BLaER1 (cell line): Measurements from ENCODE around the gene BMP6.

Experiments used
- H3K27ac ChIP-seq: shearing (Covaris generic); formaldehyde crosslinking; 2 replicates; pipeline ENCODE4 v1.8.1; 2022
- H3K27me3 ChIP-seq: shearing (Covaris generic); formaldehyde crosslinking; 2 replicates; pipeline ENCODE4 v1.8.1; 2022
- H3K36me3 ChIP-seq: shearing (Covaris generic); formaldehyde crosslinking; 2 replicates; pipeline ENCODE4 v1.8.1; 2022
- H3K4me1 ChIP-seq: shearing (Covaris generic); formaldehyde crosslinking; 2 replicates; pipeline ENCODE4 v1.8.1; 2022
- H3K4me2 ChIP-seq: shearing (Covaris generic); formaldehyde crosslinking; 2 replicates; pipeline ENCODE4 v1.8.1; 2022
- H3K4me3 ChIP-seq: shearing (Covaris generic); formaldehyde crosslinking; 2 replicates; pipeline ENCODE4 v1.8.1; 2022
- H3K9ac ChIP-seq: shearing (Covaris generic); formaldehyde crosslinking; 2 replicates; pipeline ENCODE4 v1.8.1; 2022
- H3K9me3 ChIP-seq: shearing (Covaris generic); formaldehyde crosslinking; 2 replicates; pipeline ENCODE4 v1.8.1; 2022
- H4K20me1 ChIP-seq: shearing (Covaris generic); formaldehyde crosslinking; 2 replicates; pipeline ENCODE4 v1.8.1; 2022
- Cebpa-rat ChIP-seq: shearing (Covaris generic); IDR thresholded peaks from 2 replicates; pipeline ENCODE4 v1.8.1; 2022

The BMP6 gene

DNA sequence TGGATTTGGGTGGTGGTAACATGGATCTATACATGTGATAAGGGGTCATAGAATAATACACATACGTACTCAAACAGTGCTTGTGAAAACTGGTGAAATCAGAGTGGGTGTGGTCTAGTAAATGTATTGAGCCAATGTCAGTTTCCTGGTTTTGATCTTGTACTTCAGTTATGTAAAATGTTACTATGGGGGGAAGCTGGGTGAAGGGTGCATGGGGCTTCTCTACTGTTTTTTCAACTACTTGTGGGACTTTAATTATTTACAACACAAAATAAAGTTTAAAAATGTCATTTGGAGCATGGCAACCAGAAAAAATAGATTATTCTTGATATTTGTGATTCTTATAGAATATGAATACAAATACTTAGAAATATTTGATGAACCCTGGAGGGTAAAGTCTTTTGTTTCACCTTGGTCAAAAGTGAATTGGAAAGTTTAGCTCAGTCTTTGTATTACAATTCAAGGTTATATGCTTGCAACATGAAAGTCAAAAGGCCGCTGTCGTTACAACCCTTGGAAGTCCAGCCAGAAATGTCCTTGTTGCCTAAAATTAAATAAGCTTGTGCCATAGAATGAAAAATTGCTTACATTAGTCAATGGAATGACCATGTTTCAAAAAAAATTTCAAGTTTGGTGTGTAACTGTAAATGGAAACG, 110.6 kb downstream of the BMP6 start:
- TF ChIP-seq Cebpa-rat = no peak

DNA sequence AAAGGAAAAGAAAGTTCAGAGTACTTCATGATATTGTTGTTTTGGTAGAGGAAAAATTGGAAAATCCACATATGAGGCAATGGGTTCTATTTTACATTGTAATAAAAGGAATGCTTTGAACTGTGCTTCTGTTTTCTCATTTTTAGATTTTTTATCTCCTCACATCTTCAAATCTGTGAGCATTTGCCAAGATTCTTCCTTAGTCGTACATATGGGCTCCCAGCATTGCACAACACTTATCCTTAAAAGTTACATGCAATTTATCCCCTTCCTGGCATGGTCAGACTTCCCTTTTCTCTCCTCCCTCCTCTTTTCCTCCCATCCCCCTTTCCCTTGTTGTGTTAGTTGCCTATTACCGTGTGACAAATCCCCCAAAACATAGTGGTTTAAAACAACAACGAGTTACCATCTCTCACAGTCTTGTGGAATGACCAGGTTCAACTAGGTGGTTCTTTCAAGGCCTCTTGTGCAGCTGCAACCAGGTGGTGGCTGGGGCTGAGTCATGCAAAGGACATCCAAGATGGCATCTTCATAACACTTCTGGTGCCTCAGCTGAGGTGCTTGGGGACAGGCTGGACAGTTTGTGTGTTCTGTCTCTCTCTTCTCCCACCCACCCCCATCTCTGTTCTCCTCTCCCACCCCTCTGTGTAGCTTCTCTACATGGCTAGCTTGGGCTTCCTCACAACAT, 116.0 kb downstream of the BMP6 start:
- Histone ChIP-seq H3K4me3 (no peak overlapping the region), H3K9ac (no peak overlapping the region), H3K27ac (no peak overlapping the region), H3K4me2 (no peak overlapping the region), H4K20me1 (no peaks in the 10 kb centered on the region), H3K36me3 (no peaks in the 10 kb centered on the region), H3K4me1 (no peaks in the 10 kb centered on the region), H3K9me3 (no peaks in the 10 kb centered on the region), H3K27me3 (no peaks in the 10 kb centered on the region)
- TF ChIP-seq Cebpa-rat = no peak

More for the DNA sequence above, 110.6 kb downstream of the BMP6 start:
- Histone ChIP-seq H3K27ac (no peak overlapping the region), H3K4me1 (no peaks in the 10 kb centered on the region), H3K9ac (no peak overlapping the region), H3K4me2 (no peak overlapping the region), H4K20me1 (no peaks in the 10 kb centered on the region), H3K36me3 (no peaks in the 10 kb centered on the region), H3K9me3 (no peaks in the 10 kb centered on the region), H3K4me3 (no peak overlapping the region), H3K27me3 (no peaks in the 10 kb centered on the region)

DNA sequence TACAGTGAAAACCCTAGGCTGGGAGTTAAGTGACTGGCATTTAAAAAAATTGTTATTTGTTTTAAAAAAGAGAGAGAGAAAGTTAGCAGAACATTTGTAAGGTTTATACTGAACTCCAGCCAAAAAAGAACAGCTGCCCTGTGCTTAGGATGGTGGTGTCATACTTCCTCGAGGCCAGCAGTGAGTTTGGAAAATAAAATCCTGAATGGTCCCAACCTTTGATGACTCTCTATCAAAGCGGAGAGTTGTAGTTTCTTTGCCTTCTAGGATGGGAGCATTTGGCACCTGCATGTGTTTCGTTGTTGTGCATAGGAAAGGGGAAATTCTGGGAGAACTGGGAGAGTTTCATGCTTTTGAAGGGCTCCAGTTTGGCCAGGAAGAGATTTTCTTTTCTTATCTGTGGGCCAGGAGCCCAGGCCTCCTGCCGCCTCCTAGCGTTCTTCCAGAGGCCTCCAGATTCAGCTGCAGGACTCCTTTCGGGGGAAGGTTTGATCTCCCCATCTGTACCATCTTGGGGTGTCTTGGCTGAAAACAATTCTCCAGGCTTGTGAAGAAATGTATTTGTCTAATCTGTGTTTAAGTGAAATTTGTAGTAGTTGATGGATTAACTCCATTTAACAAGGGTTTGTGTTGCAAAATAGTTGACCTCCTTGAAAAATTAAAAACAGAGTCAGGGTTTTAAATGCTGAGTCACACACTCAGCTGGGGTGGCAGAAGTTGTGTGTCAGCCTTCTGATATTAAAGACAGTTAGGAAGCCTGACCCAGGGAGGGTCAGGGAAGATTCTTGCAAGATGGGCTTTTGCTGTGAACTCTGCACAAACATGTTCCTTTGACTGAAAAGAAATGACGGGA, 121.3 kb downstream of the BMP6 start:
- Histone ChIP-seq H3K4me2 (no peak overlapping the region), H4K20me1 (no peaks in the 10 kb centered on the region), H3K9ac (no peak overlapping the region), H3K27ac (no peak overlapping the region), H3K4me3 (no peak overlapping the region), H3K36me3 (no peaks in the 10 kb centered on the region), H3K9me3 (peaks cover 14% of the 10 kb centered on the region), H3K27me3 (no peaks in the 10 kb centered on the region), H3K4me1 (no peaks in the 10 kb centered on the region)
- no peak for TF ChIP-seq Cebpa-rat

DNA sequence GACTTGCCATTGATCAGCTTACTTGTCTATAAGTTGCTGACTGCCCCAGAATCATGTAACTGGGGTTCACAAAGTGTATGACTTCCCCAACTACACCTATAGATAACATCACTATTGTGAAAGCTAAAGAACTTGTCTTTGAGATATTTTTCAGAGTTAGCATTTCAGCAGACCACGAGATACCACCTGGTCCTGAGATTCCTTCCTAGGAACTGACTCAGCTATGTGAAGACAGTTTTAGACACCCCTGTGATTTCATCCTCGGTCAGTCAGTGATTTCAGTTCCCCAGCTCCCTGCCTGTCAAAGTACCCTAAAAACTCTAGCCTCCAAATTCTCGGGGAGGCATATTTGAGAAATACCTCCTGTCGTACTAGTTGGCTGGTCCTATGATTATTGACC, 122.3 kb downstream of the BMP6 start:
- no peaks in the 10 kb centered on the region for H3K4me1 ChIP-seq
- no peak overlapping the region for H3K4me3 ChIP-seq
- no peak overlapping the region for H3K9ac ChIP-seq
- no peaks in the 10 kb centered on the region for H3K27me3 ChIP-seq
- no peaks in the 10 kb centered on the region for H4K20me1 ChIP-seq
- peaks cover 24% of the 10 kb centered on the region for H3K9me3 ChIP-seq
- no peak overlapping the region for H3K27ac ChIP-seq
- no peaks in the 10 kb centered on the region for H3K36me3 ChIP-seq
- H3K4me2 ChIP-seq = no peak overlapping the region
- TF ChIP-seq Cebpa-rat = no peak

DNA sequence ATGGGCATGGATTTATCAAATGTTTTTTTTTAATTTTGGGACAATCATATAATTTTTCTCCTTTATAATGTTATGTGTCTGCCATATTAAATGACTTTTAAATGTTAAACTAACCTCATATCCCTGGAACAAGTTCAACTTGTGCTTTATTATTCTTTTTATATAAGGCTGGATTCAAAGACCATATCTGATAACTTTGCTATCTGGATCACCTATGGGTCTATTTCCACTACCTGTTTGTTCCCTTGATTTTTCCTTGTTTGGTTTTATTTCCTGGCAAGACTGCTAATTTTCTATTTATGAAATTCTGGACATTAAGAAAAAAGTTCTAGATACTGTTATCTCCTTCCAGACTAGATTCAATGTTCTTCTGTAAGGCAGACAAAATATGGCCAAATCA, 125.9 kb downstream of the BMP6 start:
- no peak overlapping the region for H3K27ac ChIP-seq
- no peaks in the 10 kb centered on the region for H3K36me3 ChIP-seq
- no peaks in the 10 kb centered on the region for H3K27me3 ChIP-seq
- TF ChIP-seq Cebpa-rat = no peak
- no peaks in the 10 kb centered on the region for H3K4me1 ChIP-seq
- H3K9me3 ChIP-seq = peaks cover 30% of the 10 kb centered on the region
- H3K4me3 ChIP-seq = no peak overlapping the region
- no peaks in the 10 kb centered on the region for H4K20me1 ChIP-seq
- no peak overlapping the region for H3K4me2 ChIP-seq
- H3K9ac ChIP-seq = no peak overlapping the region

DNA sequence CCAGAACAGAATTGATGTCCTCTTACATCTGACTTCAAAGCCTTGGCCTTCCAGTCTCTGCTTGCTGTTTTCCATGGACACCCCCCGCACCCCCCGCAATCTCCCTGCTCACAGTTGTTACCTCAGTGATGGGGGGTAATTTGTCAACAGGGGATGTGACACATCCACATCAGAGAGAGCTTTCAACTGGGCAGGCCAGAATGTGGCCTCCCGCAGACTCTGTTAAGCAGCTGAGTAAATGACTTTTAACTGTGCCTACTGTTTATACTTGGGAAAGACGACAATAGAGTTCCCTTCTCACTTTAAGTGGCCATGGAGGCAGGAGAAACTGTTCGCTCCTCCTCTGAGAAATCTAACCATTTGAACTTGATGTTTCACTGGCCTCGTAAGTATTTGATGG, 133.7 kb downstream of the BMP6 start:
- Histone ChIP-seq H3K9me3 (no peaks in the 10 kb centered on the region), H3K36me3 (no peaks in the 10 kb centered on the region), H3K4me2 (no peak overlapping the region), H4K20me1 (no peaks in the 10 kb centered on the region), H3K4me1 (no peaks in the 10 kb centered on the region), H3K9ac (no peak overlapping the region), H3K4me3 (no peak overlapping the region), H3K27ac (no peak overlapping the region), H3K27me3 (no peaks in the 10 kb centered on the region)
- TF ChIP-seq Cebpa-rat = no peak

DNA sequence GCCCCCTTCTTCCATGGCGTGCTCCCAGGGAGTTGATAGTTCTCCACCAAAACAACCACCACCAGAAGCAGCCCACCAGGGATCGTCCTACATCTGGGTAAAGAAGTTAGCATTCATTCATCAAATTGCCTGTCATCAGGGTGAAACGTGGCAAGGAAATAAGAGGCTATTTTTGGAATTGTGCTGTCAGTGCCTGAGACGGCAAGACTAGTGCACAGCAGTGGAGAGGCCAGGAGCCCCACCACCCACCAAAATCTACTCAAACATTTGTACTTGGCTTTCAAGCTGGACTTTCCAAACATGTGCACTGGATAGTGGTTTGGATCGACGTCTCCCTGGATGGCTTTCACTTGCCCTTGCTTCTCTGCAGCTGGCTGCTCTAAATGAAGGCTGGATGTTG, 139.9 kb downstream of the BMP6 start:
- Histone ChIP-seq H3K27ac (no peak overlapping the region), H3K27me3 (no peaks in the 10 kb centered on the region), H4K20me1 (no peaks in the 10 kb centered on the region), H3K36me3 (no peaks in the 10 kb centered on the region), H3K9ac (no peak overlapping the region), H3K9me3 (0 out of 2 replicates have a peak, but pooled peaks cover 7% of the 10 kb centered on the region), H3K4me1 (no peaks in the 10 kb centered on the region), H3K4me3 (no peak overlapping the region), H3K4me2 (no peak overlapping the region)
- no peak for TF ChIP-seq Cebpa-rat

DNA sequence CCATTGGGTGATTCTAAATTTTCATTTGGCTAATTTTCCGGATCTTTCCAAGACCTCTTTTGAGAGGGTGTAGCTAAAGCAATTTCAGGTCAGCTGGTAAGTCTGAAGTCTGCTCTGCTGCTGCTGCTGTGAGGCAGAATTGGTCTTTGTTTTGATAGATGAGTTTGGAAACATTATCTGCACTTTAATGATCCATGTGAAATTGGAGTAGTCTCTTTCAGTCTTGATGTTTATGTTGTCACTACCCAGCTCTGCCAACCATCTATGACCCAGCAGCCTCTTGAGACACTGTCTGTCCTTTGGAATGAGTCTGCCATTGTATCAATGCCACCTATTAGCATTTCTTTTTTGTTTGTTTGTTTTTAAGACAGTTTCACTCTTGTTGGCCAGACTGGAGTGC, 140.6 kb downstream of the BMP6 start:
- Histone ChIP-seq H4K20me1 (no peaks in the 10 kb centered on the region), H3K36me3 (no peaks in the 10 kb centered on the region), H3K9ac (no peak overlapping the region), H3K27me3 (no peaks in the 10 kb centered on the region), H3K4me3 (no peak overlapping the region), H3K27ac (no peak overlapping the region), H3K4me2 (no peak overlapping the region), H3K4me1 (no peaks in the 10 kb centered on the region), H3K9me3 (peaks cover 8% of the 10 kb centered on the region; the same call in 1 of the 2 replicates)
- TF ChIP-seq Cebpa-rat = no peak

DNA sequence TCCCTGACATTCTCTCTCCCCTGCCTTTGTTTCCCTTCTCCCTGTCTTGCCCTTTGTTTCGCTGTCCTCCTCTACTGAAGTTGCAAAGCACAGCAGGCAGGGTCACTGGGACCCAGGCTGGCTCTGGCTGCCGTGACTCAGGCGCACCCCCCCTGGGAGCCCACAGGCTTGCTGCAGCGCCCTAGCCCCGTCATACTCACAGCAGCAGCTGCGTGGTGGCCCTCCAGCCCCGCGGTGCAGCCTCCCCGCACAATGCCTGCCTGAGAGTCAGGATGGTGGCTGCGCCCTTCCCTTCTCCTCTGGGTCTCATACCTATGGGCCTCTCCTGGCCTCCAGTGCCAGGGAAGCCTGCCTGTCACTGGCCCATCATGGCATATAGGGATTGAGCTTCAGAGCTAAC, 143.0 kb downstream of the BMP6 start:
- no peaks in the 10 kb centered on the region for H3K4me1 ChIP-seq
- TF ChIP-seq Cebpa-rat = no peak
- H3K9ac ChIP-seq = no peak overlapping the region
- no peaks in the 10 kb centered on the region for H3K36me3 ChIP-seq
- no peaks in the 10 kb centered on the region for H3K27me3 ChIP-seq
- H3K4me3 ChIP-seq = no peak overlapping the region
- peaks cover 30% of the 10 kb centered on the region for H3K9me3 ChIP-seq
- H3K27ac ChIP-seq = no peak overlapping the region
- H4K20me1 ChIP-seq = no peaks in the 10 kb centered on the region
- no peak overlapping the region for H3K4me2 ChIP-seq
